ENCODE measurements around the gene CYP4X1.
"Not testable (repeated sequence)": the region's sequence is repeated elsewhere in the genome, so short reads cannot be mapped to it uniquely, and the experiment has no call there.

CYP4X1 gene

GRCh38 chr1:47023268-47024140, at the start of gene CYP4X1:
Gene CYP4X1, plus strand, starts transcription at chr1:47023669. Its CDS starts 149 bp downstream, at chr1:47023818.
- no peak for DNase-seq

- no peak for DNase-seq
These were observed 40.2 kb upstream of the CYP4X1 start for GRCh38 chr1:46983166-46983829.

GRCh38 chr1:46983830-46984586, 39.5 kb upstream of the CYP4X1 start:
- no peak for DNase-seq

GRCh38 chr1:46990541-46990940, 32.9 kb upstream of the CYP4X1 start:
- DNase-seq, result not testable (repeated sequence)

- no peak for DNase-seq
These were observed 32.2 kb upstream of the CYP4X1 start for GRCh38 chr1:46991083-46991923.

GRCh38 chr1:46996659-46997281, 26.7 kb upstream of the CYP4X1 start:
- DNase-seq, result no peak

GRCh38 chr1:47002211-47002610, 21.3 kb upstream of the CYP4X1 start:
- DNase-seq, result no peak

- no peak for DNase-seq
These were observed 19.5 kb upstream of the CYP4X1 start for GRCh38 chr1:47003896-47004403.

GRCh38 chr1:47006437-47006836, 17.0 kb upstream of the CYP4X1 start:
- not testable (repeated sequence) for DNase-seq

- no peak for DNase-seq
These were observed 10.2 kb upstream of the CYP4X1 start for GRCh38 chr1:47013293-47013692.

- DNase-seq, result no peak
These were observed 2.4 kb upstream of the CYP4X1 start for GRCh38 chr1:47021070-47021469.

GRCh38 chr1:47024141-47024801, 802 bp downstream of the CYP4X1 start:
- DNase-seq, result no peak

GRCh38 chr1:47030170-47030805, 6.8 kb downstream of the CYP4X1 start:
- no peak for DNase-seq

GRCh38 chr1:47031059-47031458, 7.6 kb downstream of the CYP4X1 start:
- no peak for DNase-seq

- DNase-seq, result no peak
These were observed 8.1 kb downstream of the CYP4X1 start for GRCh38 chr1:47031585-47031984.

GRCh38 chr1:47036764-47037163, 13.3 kb downstream of the CYP4X1 start:
- no peak for DNase-seq

- no peak for DNase-seq
These were observed 35.9 kb downstream of the CYP4X1 start for GRCh38 chr1:47059376-47059775.

- no peak for DNase-seq
These were observed 43.7 kb downstream of the CYP4X1 start, which contains the start of gene CYP4Z1 for GRCh38 chr1:47067097-47067594. Gene CYP4Z1, plus strand, starts transcription at chr1:47067231. Its CDS starts 260 bp downstream, at chr1:47067491.

GRCh38 chr1:47069080-47069479, 45.6 kb downstream of the CYP4X1 start:
- DNase-seq, result not testable (repeated sequence)

- not testable (repeated sequence) for DNase-seq
These were observed 46.0 kb downstream of the CYP4X1 start for GRCh38 chr1:47069509-47069908.

Data from CD4-positive, alpha-beta T cell treated with Interleukin-1 beta for 1 hour (primary cell).